SHP77 treated with DMSO at 0.1 percent for 48 hours (cell line): ENCODE results near the gene ATP10A.

ENCODE experiments used
- DNase-seq: peaks from one replicate; lab custom pipeline; 2025; lab: John Stamatoyannopoulos, UW

Gene ATP10A

DNA sequence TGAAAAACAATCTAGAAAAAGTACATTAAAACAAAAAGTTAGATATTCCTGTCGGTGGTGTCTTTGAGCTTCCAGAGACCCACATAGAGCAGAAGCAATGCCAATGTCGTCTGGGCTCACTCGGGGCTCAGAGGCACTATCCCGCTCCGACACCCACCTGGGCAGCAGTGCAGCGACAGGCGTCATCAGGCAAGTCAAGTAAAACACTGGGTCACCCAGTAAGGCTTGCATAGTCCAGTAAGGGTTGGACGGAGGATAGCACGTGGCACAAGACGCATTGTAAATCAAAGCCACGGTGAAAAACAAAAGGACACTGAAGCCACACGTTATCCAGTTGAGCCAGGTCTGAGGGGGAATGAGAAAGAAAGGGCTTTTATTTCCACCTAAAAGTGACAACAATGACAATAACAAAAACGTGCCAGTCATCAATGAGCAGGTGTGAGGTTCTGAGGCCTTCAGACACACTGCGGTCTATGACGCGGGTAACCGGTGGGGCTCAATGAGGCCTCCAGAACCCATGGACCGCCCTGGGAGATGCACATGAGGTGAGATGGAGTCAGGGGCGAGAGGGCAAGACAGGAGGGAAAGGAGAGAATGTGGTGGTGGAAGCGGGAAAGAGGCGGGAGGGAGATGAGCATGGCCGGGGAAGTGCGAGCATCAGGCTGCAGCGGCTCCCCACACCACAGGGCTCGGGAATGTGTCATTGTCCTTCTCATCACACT lies 183.0 kb downstream of the ATP10A start:
- DNase-seq, result no peak

- DNase-seq, result no peak
Measured at GRCh38 chr15:25679492-25679891, 183.6 kb downstream of the ATP10A start.

GRCh38 chr15:25678500-25678855 lies 184.6 kb downstream of the ATP10A start:
- no peak for DNase-seq

- no peak for DNase-seq
Measured at GRCh38 chr15:25677719-25678499, 185.2 kb downstream of the ATP10A start.

- no peak for DNase-seq
Measured at GRCh38 chr15:25676070-25676469, 187.1 kb downstream of the ATP10A start.

DNA sequence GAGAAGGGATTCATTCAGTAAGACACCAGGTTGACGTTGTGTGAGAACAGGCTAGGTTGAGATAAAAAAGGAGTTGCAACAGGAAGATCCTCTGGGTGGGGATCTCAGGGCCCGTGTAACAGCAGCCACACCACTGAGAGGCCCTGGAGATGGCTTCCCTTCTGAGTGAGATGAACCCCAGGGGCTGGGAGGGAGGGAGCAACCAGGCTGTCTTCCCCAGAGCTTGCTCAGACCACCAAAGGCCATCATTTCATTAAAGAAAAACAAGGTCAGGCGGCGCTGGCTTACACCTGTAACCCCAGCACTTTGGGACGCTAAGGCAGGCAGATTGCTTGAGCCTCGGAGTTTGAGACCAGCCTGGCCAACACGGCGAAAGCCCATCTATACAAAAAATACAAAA lies 187.7 kb downstream of the ATP10A start:
- DNase-seq, result no peak

GRCh38 chr15:25674913-25675312 lies 188.2 kb downstream of the ATP10A start:
- no peak for DNase-seq

GRCh38 chr15:25673972-25674371 lies 189.2 kb downstream of the ATP10A start:
- no peak for DNase-seq

- DNase-seq, result no peak
Measured at GRCh38 chr15:25673351-25673750, 189.8 kb downstream of the ATP10A start.

- no peak for DNase-seq
Measured at GRCh38 chr15:25671132-25671531, 192.0 kb downstream of the ATP10A start.

DNA sequence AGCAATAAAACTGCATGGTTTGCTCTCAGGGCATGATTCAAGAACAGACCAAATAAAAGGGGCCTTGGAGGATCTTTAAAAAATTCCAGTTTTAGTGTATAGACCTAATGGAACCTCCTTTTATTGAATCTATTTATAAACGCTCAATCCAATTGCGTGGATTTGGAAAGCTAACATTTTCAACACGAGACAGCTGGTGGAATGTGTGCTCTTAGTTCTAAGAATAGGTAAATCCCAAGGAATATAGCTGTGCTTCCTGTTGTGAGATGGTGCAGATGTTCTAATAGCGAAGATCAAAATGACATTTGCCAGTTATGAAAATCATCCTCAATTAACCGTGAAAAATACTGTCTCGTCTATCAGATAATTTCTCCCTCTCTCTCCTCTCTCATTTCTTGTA lies 192.5 kb downstream of the ATP10A start:
- DNase-seq, result no peak

GRCh38 chr15:25670025-25670554 lies 193.0 kb downstream of the ATP10A start:
- DNase-seq, result no peak

DNA sequence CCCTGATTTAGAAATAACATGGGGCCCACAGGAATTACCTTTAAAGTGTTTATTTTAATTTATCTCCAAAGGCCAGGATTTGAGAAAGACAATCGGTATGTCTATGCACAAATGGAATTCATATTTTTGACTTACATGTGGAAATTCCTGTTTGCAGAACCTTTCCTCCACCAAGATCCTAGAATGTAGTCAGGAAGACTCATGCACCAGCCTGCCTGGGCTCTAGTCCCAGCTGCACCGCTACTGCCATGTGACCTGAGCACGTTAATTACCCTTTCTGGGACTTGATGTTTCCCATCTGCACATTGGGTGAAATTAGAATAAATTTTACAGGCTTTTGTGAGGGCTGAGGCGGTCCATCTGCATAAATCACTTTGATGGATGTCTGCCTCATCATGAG lies 194.2 kb downstream of the ATP10A start:
- DNase-seq, result no peak

DNA sequence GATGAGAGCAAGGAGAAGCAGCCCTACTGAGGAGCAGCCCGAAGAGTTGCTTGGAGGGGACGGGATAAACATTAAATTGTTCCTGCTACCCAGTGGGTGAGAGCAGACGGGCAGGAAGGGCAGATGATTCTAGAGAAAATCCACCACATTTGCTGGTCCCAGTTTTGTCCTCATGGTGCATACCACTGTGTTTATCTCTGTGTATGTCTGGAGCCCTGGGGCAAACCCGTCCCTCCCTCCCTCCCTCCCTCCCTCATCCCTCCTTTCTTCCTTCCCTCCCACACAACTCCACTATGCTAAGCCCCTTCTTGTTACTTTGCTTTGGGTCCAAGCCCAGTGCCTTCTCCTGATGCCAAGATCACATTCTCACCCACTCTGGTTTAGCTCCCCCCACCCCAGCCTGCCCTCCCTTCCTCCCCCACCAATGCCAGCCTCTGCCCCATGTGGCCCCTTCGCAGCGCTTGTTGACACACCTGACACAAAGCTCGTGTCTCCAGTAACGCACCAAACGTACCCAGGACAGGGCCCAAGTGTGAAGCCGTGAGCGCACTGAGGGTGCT lies 194.8 kb downstream of the ATP10A start:
- DNase-seq, result no peak

DNA sequence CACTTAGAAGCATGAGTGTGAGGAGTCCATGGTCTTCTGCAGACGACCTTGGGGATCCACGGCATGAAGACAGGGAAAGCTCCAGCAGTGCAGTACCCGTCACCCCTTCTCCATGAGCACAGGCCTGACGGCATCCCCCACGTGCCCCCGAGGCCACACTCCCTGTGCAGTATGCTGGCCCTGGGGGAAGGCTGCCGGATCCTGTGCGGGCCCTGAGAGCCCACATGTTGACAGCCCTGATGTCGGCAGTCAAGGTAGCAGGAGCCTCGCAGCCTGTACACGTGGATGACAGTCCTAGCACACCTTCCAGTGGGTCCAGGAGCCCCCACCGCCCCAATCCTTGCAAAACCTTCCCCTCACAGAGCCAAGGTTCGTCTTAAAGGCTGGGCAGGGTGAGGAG lies 195.3 kb downstream of the ATP10A start:
- no peak for DNase-seq

DNA sequence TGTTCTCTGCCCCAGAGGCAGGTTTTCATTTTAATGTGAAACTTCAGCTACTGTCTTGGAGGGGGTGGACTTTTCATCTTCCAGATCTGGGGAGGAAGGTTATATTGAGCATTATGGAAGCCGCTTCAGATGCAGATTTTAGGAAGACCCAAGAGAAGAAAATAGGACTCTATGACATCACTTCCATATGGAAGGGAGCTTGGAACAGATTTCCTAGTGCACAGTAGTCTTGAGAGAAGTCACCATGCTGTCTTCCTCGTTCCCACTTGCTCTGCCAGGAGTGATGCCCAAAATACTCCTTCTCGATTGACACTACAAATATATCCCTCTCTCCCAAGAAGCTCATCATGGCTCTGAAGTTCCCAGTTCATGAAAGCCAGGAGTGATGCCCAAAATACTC lies 197.2 kb downstream of the ATP10A start:
- no peak for DNase-seq

- DNase-seq, result no peak
Measured at GRCh38 chr15:25664761-25665160, 198.4 kb downstream of the ATP10A start.

GRCh38 chr15:25663515-25663914 lies 199.6 kb downstream of the ATP10A start:
- DNase-seq, result no peak

- no peak for DNase-seq
Measured at GRCh38 chr15:25661898-25662297, 201.2 kb downstream of the ATP10A start.

DNA sequence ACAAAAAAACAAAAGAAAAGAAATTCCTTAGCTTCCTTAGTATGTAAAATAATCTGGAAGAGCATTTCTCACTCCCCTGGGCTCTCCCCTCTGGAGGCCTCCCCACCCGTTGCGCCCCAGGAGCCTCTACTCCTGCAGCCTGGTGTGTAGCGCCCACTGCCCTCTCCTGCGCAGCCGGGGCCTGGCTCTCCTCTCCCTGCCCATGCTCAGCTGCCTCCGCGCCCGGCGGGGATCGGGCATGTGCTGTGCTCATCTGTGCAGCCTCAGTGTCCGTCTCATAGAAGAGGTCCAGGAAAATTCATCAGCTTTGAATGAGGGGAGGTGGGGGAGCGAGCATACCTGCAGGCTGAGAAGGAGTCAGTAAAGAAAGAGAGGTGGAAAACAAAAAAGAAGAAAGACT lies 203.9 kb downstream of the ATP10A start:
- DNase-seq, result no peak

DNA sequence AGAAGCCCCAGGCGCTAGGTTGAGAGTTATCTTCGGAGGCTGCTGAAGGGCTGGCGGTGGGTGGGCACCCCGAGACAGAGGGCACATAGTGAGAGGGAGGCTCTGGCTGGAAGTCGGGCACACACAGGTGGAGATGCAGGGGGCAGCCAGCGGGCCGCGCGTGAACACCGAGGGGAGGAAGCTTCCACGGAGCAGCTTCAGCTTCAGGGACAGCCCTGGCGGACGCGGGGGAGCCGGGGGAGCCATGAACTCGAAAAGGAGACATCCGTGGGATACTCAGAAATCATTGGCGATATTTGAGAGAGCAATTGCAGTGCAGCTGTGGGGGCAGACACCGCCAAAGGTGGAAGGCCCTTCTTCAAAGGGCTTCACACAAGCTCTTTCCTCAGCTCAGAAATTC lies 204.6 kb downstream of the ATP10A start:
- no peak for DNase-seq

- DNase-seq, result no peak
Measured at GRCh38 chr15:25655207-25655948, 207.7 kb downstream of the ATP10A start.
